Measurements from ENCODE around the gene NGEF. TPM values are rescaled to one million over a fixed set of nuclear protein-coding genes. Genes with fewer than 3 reads are reported as not detected.

The NGEF gene
- total RNA-seq, 1 experiment from 2014 or later, result 1.9 TPM

DNA sequence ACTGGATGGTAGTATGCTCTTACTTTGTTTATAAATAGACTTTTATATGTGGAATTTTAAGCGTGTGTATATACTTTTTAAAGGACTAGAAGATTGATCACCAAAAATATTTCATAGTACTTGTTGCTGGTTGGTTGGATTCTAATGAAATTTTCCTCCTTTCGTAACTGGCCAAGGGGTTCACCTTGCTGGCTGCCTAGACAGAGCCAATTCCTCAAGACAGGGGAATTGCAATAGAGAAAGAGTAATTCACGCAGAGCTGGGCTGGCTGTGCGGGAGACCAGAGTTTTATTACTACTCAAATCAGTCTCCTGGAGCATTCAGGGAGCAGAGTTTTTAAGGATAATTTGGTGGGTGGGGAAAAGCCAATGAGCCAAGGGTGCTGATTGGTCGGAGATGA is 72.3 kb downstream of the NGEF start:
- H3K56ac ChIP-seq (ENCODE audit: insufficient read length, low read depth, low read length), result no peak overlapping the region
- no peak overlapping the region for H4K8ac ChIP-seq (replicated peaks; ENCODE audit: insufficient read length, low read depth, low read length)
- no peak overlapping the region for H2BK12ac ChIP-seq (ENCODE audit: insufficient read length, low read depth, low read length)
- H4K91ac ChIP-seq (ENCODE audit: insufficient read length, low read depth, low read length), result no peak overlapping the region
- DNase-seq, result no peak
- no peak overlapping the region for H3K27ac ChIP-seq (ENCODE audit: insufficient read length, low read depth, low read length)
- no peaks in the 10 kb centered on the region for H3K27me3 ChIP-seq (ENCODE audit: insufficient read depth, low read length)
- no peak overlapping the region for H3K4ac ChIP-seq (ENCODE audit: low read depth, low read length)
- H3T11ph ChIP-seq (ENCODE audit: low read length), result no peak overlapping the region
- Mint-ChIP-seq H3K27ac (no peak overlapping the region), H3K36me3 (ENCODE audit: insufficient read depth in 1 of 3, low read depth in 3 of 3) (peaks cover 0 to 2% (median 0%) of the 10 kb centered on the region in 3 experiments; a peak in 1 of 7 replicates), H3K4me1 (no peaks in the 10 kb centered on the region), H3K9me3 (peaks cover 5 to 9% of the 10 kb centered on the region in 2 experiments; a peak in 3 of 5 replicates), H3K27me3 (ENCODE audit: low read depth) (peaks cover 11% of the 10 kb centered on the region), H3K4me3 (no peak overlapping the region)
- TF ChIP-seq, protein P1, sequence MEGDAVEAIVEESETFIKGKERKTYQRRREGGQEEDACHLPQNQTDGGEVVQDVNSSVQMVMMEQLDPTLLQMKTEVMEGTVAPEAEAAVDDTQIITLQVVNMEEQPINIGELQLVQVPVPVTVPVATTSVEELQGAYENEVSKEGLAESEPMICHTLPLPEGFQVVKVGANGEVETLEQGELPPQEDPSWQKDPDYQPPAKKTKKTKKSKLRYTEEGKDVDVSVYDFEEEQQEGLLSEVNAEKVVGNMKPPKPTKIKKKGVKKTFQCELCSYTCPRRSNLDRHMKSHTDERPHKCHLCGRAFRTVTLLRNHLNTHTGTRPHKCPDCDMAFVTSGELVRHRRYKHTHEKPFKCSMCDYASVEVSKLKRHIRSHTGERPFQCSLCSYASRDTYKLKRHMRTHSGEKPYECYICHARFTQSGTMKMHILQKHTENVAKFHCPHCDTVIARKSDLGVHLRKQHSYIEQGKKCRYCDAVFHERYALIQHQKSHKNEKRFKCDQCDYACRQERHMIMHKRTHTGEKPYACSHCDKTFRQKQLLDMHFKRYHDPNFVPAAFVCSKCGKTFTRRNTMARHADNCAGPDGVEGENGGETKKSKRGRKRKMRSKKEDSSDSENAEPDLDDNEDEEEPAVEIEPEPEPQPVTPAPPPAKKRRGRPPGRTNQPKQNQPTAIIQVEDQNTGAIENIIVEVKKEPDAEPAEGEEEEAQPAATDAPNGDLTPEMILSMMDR (conservative IDR thresholded peaks at IDR 0.05), result no peak
- H3K4me1 ChIP-seq (ENCODE audit: insufficient read depth, low read length), result no peaks in the 10 kb centered on the region
- no peak overlapping the region for H2BK20ac ChIP-seq (ENCODE audit: low read depth, low read length, poor library complexity, severe bottlenecking)
- no peak overlapping the region for H2AFZ ChIP-seq (ENCODE audit: low read length)
- no peak overlapping the region for H2BK120ac ChIP-seq (ENCODE audit: low read depth, low read length, poor library complexity, severe bottlenecking)
- H2BK5ac ChIP-seq (ENCODE audit: insufficient read length, low read length), result no peak overlapping the region
- no peaks in the 10 kb centered on the region for H4K20me1 ChIP-seq (ENCODE audit: control insufficient read depth, insufficient read depth, insufficient read length)
- no peaks in the 10 kb centered on the region for H3K9me3 ChIP-seq (ENCODE audit: control insufficient read depth, low read depth, low read length)
- H3K79me1 ChIP-seq (ENCODE audit: insufficient read depth, low read depth, low read length, poor library complexity, severe bottlenecking), result no peaks in the 10 kb centered on the region
- WGBS (ENCODE audit: extremely low coverage, insufficient read length, low lambda C conversion rate), result no CpG with 5 or more reads among the region's 5 CpGs
- no peak overlapping the region for H2BK15ac ChIP-seq (ENCODE audit: low read depth, low read length)
- H3K23me2 ChIP-seq (ENCODE audit: insufficient read length, low read depth, low read length, poor library complexity, severe bottlenecking), result no peaks in the 10 kb centered on the region
- no peak overlapping the region for H4K5ac ChIP-seq (ENCODE audit: insufficient read length, low read depth, low read length)
- H3K9ac ChIP-seq (ENCODE audit: extremely low read depth, insufficient read length, low read length), result no peak overlapping the region
- no peaks in the 10 kb centered on the region for H3K79me2 ChIP-seq (ENCODE audit: insufficient read depth, low read length)
- H2AK5ac ChIP-seq (ENCODE audit: insufficient read length, low read length), result no peak overlapping the region
- no peak overlapping the region for H3K4me2 ChIP-seq (ENCODE audit: insufficient read depth, insufficient read length, low read length)
- H3K14ac ChIP-seq (ENCODE audit: insufficient read depth, low read length), result no peak overlapping the region
- no peak overlapping the region for H3K18ac ChIP-seq (ENCODE audit: insufficient read length, low read depth, low read length)
- no peak overlapping the region for H3K23ac ChIP-seq (ENCODE audit: insufficient read length, low read depth, low read length)

All from H9 (cell line).